HepG2 (cell line): ENCODE data around the gene KRTAP5-10. TPM values are rescaled to one million over a fixed set of nuclear protein-coding genes. Genes with fewer than 3 reads are reported as not detected.
"Not testable (repeated sequence)": the region's sequence is repeated elsewhere in the genome, so short reads cannot be mapped to it uniquely, and the experiment has no call there.

Source experiments
- ATAC-seq: fragments of 200-7000 bp; cut with Tn5 transposase; 3 replicates; pipeline ENCODE4 v1.9.1; 2020; ENCODE audit warnings: mild to moderate bottlenecking, moderate library complexity
- BruUV-seq: library from RNA; stranded (reverse); fragments of 400-500 nt; replicated peaks from 2 replicates; lab custom pipeline; 2021; lab: Mats Ljungman, UMichigan
- CTCF ChIA-PET: fragments of 300-600 bp; formaldehyde crosslinking; extraction: SDS; loops from one replicate; lab custom pipeline; 2021; ENCODE audit warnings: low total read pairs, inconsistent platforms, low intra/inter-chr PET ratio; lab: Yijun Ruan, JAX
- POLR2A ChIA-PET: fragments of 350-600 bp; sonication (Branson Sonifier 250); formaldehyde crosslinking; loops from one replicate; lab custom pipeline; 2020; ENCODE audit warnings: antibody characterized with exemption, inconsistent platforms; lab: Yijun Ruan, JAX
- DNase-seq: peaks from one replicate; pipeline ENCODE4 v3.0.0-alpha.2; 2015; ENCODE audit warnings: low spot score
- FAIRE-seq: peaks from 3 replicates; lab custom pipeline; 2011; peaks lifted over from hg19 to GRCh38; lab: Jason Lieb, UNC
- H2AFZ ChIP-seq: one replicate; pipeline ENCODE4 v1.6.1; 2011; ENCODE audit warnings: low read length, inconsistent platforms
- H3K27ac ChIP-seq: fragments of 300-600 bp; 3 replicates; pipeline ENCODE4 v1.8.0; 2011; ENCODE audit warnings: mixed run types, mild to moderate bottlenecking, mixed read lengths, low read length, inconsistent platforms; ENCODE audit not compliant: insufficient read depth; ENCODE audit errors: extremely low read length
- H3K27me3 ChIP-seq, 2 experiments: fragments of 200-600 bp in 1 of 2; 2 replicates in 1 of 2; 3 replicates in 1 of 2; pipeline versions ENCODE4 v1.6.0 to v1.8.0; 2011; ENCODE audit warnings: low read length in 2 of 2, mild to moderate bottlenecking in 2 of 2, moderate library complexity in 2 of 2, inconsistent platforms in 1 of 2; ENCODE audit not compliant: insufficient read depth in 2 of 2, control insufficient read depth in 1 of 2
- H3K36me3 ChIP-seq, 2 experiments: fragments of 200-600 bp in 1 of 2; replicated peaks in 1 of 2; 2 replicates in 1 of 2; 3 replicates in 1 of 2; pipeline versions ENCODE4 v1.5.1 to v1.8.0; 2011; ENCODE audit warnings: low read length in 2 of 2, inconsistent platforms in 1 of 2; ENCODE audit not compliant: insufficient read depth in 2 of 2, control insufficient read depth in 1 of 2
- H3K4me1 ChIP-seq: 2 replicates; pipeline ENCODE4 v1.5.1; 2012; ENCODE audit warnings: low read length, inconsistent platforms; ENCODE audit not compliant: insufficient read depth
- H3K4me2 ChIP-seq: 2 replicates; pipeline ENCODE4 v1.6.0; 2011; ENCODE audit warnings: low read depth, low read length, inconsistent platforms
- H3K4me3 ChIP-seq, 3 experiments: fragments of 200-600 bp in 1 of 3; sonication (generic), shearing (Covaris generic) in 1 of 3; replicated peaks in 1 of 3; 2 replicates each; pipeline ENCODE4 v1.5.1; 2011 to 2016; ENCODE audit warnings: low read length in 3 of 3, inconsistent platforms in 2 of 3, low read depth in 2 of 3, mild to moderate bottlenecking in 2 of 3, control low read depth in 1 of 3, mixed read lengths in 1 of 3; ENCODE audit not compliant: insufficient read depth in 1 of 3
- H3K79me2 ChIP-seq: one replicate; pipeline ENCODE4 v1.6.1; 2011; ENCODE audit warnings: low read length, inconsistent platforms; ENCODE audit not compliant: insufficient read depth
- H3K9ac ChIP-seq: 2 replicates; pipeline ENCODE4 v1.6.0; 2011; ENCODE audit warnings: mild to moderate bottlenecking, low read depth, low read length, inconsistent platforms; ENCODE audit not compliant: insufficient read depth
- H3K9me3 ChIP-seq: 2 replicates; pipeline ENCODE4 v1.5.1; 2012; ENCODE audit warnings: mild to moderate bottlenecking, low read length
- H4K20me1 ChIP-seq: 2 replicates; pipeline ENCODE4 v1.6.0; 2011; ENCODE audit warnings: inconsistent platforms, mild to moderate bottlenecking, low read length, moderate library complexity; ENCODE audit not compliant: insufficient read depth
- ZBTB38 ChIP-seq: sonication (generic); formaldehyde crosslinking; IDR thresholded peaks from 2 replicates; pipeline ENCODE4 v1.5.1; 2020; ENCODE audit warnings: mild to moderate bottlenecking, missing genetic modification reagents
- ZNF687 ChIP-seq: sonication (generic); formaldehyde crosslinking; IDR thresholded peaks from 2 replicates; pipeline ENCODE4 v1.5.1; 2020; ENCODE audit warnings: mild to moderate bottlenecking, missing genetic modification reagents, moderate library complexity
- WGBS: methylation state at CpG from one replicate; pipeline ENCODE4 v1.1.6; 2017; ENCODE audit warnings: low lambda C conversion rate; 5-methylcytosine and 5-hydroxymethylcytosine counted together
- in situ Hi-C: cut with HindIII; loops from 2 replicates; pipeline ENCODE4 v1.10.0; 2017; ENCODE audit warnings: low pct_unique_long_range_greater_than_20kb; ENCODE audit not compliant: extremely low pct_ligation_motif_present
- intact Hi-C: fragments of 100-400 bp; cut with micrococcal nuclease; formaldehyde crosslinking; loops from one replicate; pipeline ENCODE4 v1.10.0; 2022; ENCODE audit not compliant: unreplicated experiment
- polyA plus RNA-seq, 8 experiments: library from polyadenylated mRNA; depleted of rRNA in 3 of 8; stranded (reverse) in 7 of 8; unstranded in 1 of 8; fragments of >200 nt; fragmentation: Illumina TruSeq in 4 of 8; extraction: Trizol in 4 of 8; gene quantifications; 2 replicates each; pipeline versions ENCODE4 v1.2.1 to v1.2.3, GENCODE V29; 2011 to 2016; ENCODE audit warnings: low read depth in 4 of 8, missing spikeins in 1 of 8, mixed read lengths in 1 of 8; ENCODE audit not compliant: insufficient read depth in 1 of 8
- total RNA-seq, 5 experiments: library from RNA; depleted of rRNA; stranded (reverse); fragments of >200 nt; fragmentation: Illumina TruSeq; extraction: Trizol; gene quantifications; 2 replicates each; pipeline ENCODE4 v1.2.3, GENCODE V29; 2016; ENCODE audit warnings: low read depth in 1 of 5

KRTAP5-10 gene
- total and polyA plus RNA-seq, 2 of the 13 experiments (the other 11 are each of a cell fraction or from before 2014, with no cell fraction given), result not detected

- H3K9ac ChIP-seq, in situ Hi-C loops, H2AFZ ChIP-seq, ATAC-seq, CTCF ChIA-PET, intact Hi-C loops, H3K27me3 ChIP-seq, H3K36me3 ChIP-seq, H3K4me3 ChIP-seq, H3K27ac ChIP-seq, H4K20me1 ChIP-seq, H3K79me2 ChIP-seq, BruUV-seq, POLR2A ChIA-PET, FAIRE-seq, H3K9me3 ChIP-seq, DNase-seq: not testable (repeated sequence)
- peaks cover 95% of the 10 kb centered on the region for H3K4me1 ChIP-seq
- 77% methylated on average over 11 of the region's 11 CpGs for WGBS
- TF ChIP-seq ZNF687 (CRISPR knock-in tag) (peak; percentile 37; the same call in 1 of the 2 replicates), ZBTB38 (CRISPR knock-in tag) (peak; percentile 39; the same call in 1 of the 2 replicates)
- 0 out of 2 replicates have a peak overlapping the region, but pooled peaks have one; percentile 12 for H3K4me2 ChIP-seq
These were observed 25.4 kb upstream of the KRTAP5-10 start for GRCh38 chr11:71539971-71540370.
